Upper lobe of left lung (tissue), 6 donors: ENCODE results near the gene LTA4H. TPM values are rescaled to one million over a fixed set of nuclear protein-coding genes. Genes with fewer than 3 reads are reported as not detected.

Source experiments
- ATAC-seq, 2 donors: fragments of 200-7000 bp; cut with Tn5 transposase; one replicate each; pipeline ENCODE4 v1.9.1; 2022; ENCODE audit warnings: mild to moderate bottlenecking in 2 of 2, moderate library complexity in 2 of 2; ENCODE audit not compliant: low FRiP score in 2 of 2
- DNase-seq, 2 donors: peaks; one replicate each; pipeline ENCODE4 v3.0.0-alpha.2; 2019 to 2020
- H3K27ac ChIP-seq, 4 donors: fragments of 200-600 bp; sonication (generic); one replicate each; pipeline ENCODE4 v1.5.1; 2016 to 2019
- H3K27me3 ChIP-seq, 4 donors: fragments of 200-600 bp; sonication (generic); one replicate each; pipeline ENCODE4 v1.5.1; 2017 to 2019
- H3K36me3 ChIP-seq, 4 donors: fragments of 200-600 bp; sonication (generic); one replicate each; pipeline ENCODE4 v1.5.1; 2016 to 2019
- H3K4me1 ChIP-seq, 4 donors: fragments of 200-600 bp; sonication (generic); one replicate each; pipeline ENCODE4 v1.5.1; 2018 to 2019
- H3K4me3 ChIP-seq, 4 donors: fragments of 200-600 bp; sonication (generic); one replicate each; pipeline ENCODE4 v1.5.1; 2017 to 2019; ENCODE audit warnings: mild to moderate bottlenecking in 2 of 4, moderate library complexity in 1 of 4
- H3K9me3 ChIP-seq, 4 donors: fragments of 200-600 bp; sonication (generic); one replicate each; pipeline ENCODE4 v1.5.1; 2018 to 2019
- EP300 ChIP-seq, 4 donors: sonication (generic); formaldehyde crosslinking; IDR thresholded peaks; one replicate each; pipeline ENCODE4 v1.5.1; 2017; ENCODE audit warnings: antibody characterized with exemption in 4 of 4, control low read depth in 2 of 4
- POLR2A ChIP-seq, 4 donors: fragments of 450-650 bp; IDR thresholded peaks; one replicate each; pipeline ENCODE4 v1.5.1; 2016 to 2017; ENCODE audit warnings: antibody characterized with exemption in 4 of 4, mild to moderate bottlenecking in 2 of 4
- POLR2AphosphoS5 ChIP-seq, 2 donors: sonication (generic); formaldehyde crosslinking; IDR thresholded peaks; one replicate each; pipeline ENCODE4 v1.5.1; 2017; ENCODE audit warnings: antibody characterized with exemption in 2 of 2
- WGBS, 2 donors: methylation state at CpG; one replicate each; pipeline ENCODE4 v1.1.5; 2017 to 2018; 5-methylcytosine and 5-hydroxymethylcytosine counted together
- total RNA-seq, 6 donors: library from RNA; depleted of rRNA in 4 of 6; stranded (reverse); fragments of >200 nt in 4 of 6; gene quantifications; one replicate each; pipeline versions ENCODE4 v1.1.0 to v1.2.1, GENCODE V29; 2016 to 2021
- TF ChIP-seq, protein P1 (sequence below), 6 experiments: fragments of 450-650 bp in 4 of 6; fragments of 200-600 bp in 2 of 6; sonication (generic) in 2 of 6; IDR thresholded peaks; one replicate each; pipeline ENCODE4 v1.5.1; 2016 to 2019; ENCODE audit warnings: antibody characterized with exemption in 6 of 6
- donor health status: DM: no; HTN: no; CAD: no; lungs with moderate emphysema.
- donor health status: DM: no; HTN: yes; CAD: no; lungs with severe emphysema.

The LTA4H gene
- total RNA-seq, 6 donors from 2014 or later, result 110 to 314 (median 254) TPM

DNA sequence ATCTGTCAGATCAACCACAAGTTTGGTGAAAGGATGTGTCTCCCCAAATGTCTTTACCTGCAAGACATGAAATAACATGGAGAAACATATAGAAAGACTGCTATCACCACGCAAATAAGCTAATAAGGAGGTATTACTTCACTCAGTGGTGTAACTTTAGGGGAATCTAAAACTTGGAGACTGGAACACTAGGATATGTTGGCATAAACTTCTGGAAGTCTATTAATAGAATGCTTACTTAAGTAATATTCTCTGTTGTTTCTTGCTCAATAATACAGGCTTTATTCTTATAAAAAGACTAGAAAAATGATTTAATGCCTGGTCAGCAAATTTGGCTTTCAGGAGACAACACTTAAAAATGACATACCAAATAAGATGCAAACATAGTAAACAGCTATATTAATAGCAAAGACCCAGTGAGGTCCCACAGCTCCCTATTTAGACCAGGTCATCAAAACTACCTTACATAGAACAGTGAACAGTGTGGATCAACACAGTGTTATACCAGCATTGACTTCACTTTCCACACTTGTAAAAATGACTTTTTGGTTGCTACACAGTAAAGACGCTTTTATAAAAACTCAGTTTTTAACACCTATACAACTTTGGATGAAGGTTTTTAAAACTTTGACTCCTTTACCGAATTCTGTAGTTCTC is 20.3 kb downstream of the LTA4H start:
- Histone ChIP-seq H3K4me3 (no peak overlapping the region), H3K27ac (no peak overlapping the region), H3K27me3 (no peaks in the 10 kb centered on the region), H3K9me3 (no peaks in the 10 kb centered on the region), H3K36me3 (peaks cover 42 to 92% (median 58%) of the 10 kb centered on the region in 4 donors), H3K4me1 (peaks cover 0 to 3% (median 1%) of the 10 kb centered on the region in 4 donors)
- ATAC-seq, result no peak
- 80 to 84% methylated on average over 3 of the region's 3 CpGs for WGBS, 2 donors
- no peak for DNase-seq
- TF ChIP-seq EP300 (IDR thresholded peaks at IDR 0.05), result no peak
- TF ChIP-seq POLR2A (IDR thresholded peaks at IDR 0.05), result no peak
- TF ChIP-seq, protein P1, sequence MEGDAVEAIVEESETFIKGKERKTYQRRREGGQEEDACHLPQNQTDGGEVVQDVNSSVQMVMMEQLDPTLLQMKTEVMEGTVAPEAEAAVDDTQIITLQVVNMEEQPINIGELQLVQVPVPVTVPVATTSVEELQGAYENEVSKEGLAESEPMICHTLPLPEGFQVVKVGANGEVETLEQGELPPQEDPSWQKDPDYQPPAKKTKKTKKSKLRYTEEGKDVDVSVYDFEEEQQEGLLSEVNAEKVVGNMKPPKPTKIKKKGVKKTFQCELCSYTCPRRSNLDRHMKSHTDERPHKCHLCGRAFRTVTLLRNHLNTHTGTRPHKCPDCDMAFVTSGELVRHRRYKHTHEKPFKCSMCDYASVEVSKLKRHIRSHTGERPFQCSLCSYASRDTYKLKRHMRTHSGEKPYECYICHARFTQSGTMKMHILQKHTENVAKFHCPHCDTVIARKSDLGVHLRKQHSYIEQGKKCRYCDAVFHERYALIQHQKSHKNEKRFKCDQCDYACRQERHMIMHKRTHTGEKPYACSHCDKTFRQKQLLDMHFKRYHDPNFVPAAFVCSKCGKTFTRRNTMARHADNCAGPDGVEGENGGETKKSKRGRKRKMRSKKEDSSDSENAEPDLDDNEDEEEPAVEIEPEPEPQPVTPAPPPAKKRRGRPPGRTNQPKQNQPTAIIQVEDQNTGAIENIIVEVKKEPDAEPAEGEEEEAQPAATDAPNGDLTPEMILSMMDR (IDR thresholded peaks at IDR 0.05), result no peak
- no peak for TF ChIP-seq POLR2AphosphoS5 (IDR thresholded peaks at IDR 0.05)

DNA sequence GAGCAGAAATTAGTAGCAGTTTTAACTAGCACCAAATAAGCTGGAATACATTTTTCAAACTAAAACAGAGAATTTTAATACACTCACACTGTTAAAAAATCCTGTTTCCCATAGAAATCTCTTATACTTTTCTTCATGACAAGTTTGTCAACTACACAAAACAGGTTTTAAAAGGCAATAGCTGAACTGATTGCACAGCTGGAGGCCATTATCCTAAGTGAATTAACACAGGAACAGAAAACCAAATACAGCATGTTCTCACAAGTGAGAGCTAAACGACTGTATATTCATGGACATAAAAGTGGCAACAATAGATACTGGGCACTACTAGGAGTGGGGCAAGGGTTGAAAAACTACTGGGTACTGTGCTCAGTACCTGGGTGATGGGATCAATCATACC is 27.7 kb downstream of the LTA4H start:
- H3K4me3 ChIP-seq, result no peak overlapping the region
- H3K36me3 ChIP-seq, result peaks cover 54 to 95% (median 86%) of the 10 kb centered on the region in 4 donors
- H3K4me1 ChIP-seq, result no peaks in the 10 kb centered on the region
- DNase-seq (no peak), ATAC-seq (no peak)
- WGBS, 2 donors, result 40 to 61% methylated on average over 1 of the region's 1 CpG
- H3K27ac ChIP-seq, result no peak overlapping the region
- no peaks in the 10 kb centered on the region for H3K9me3 ChIP-seq
- no peaks in the 10 kb centered on the region for H3K27me3 ChIP-seq
- TF ChIP-seq EP300 (IDR thresholded peaks at IDR 0.05) (no peak), POLR2AphosphoS5 (IDR thresholded peaks at IDR 0.05) (no peak), POLR2A (IDR thresholded peaks at IDR 0.05) (no peak)
- TF ChIP-seq, protein P1 (IDR thresholded peaks at IDR 0.05), result no peak

GRCh38 chr12:96006727-96007126 is 28.7 kb downstream of the LTA4H start:
- WGBS, 2 donors, result 85 to 89% methylated on average over 1 of the region's 1 CpG
- Histone ChIP-seq H3K4me1 (no peaks in the 10 kb centered on the region), H3K36me3 (peaks cover 51 to 95% (median 84%) of the 10 kb centered on the region in 4 donors), H3K9me3 (no peaks in the 10 kb centered on the region), H3K27ac (no peak overlapping the region), H3K4me3 (no peak overlapping the region), H3K27me3 (no peaks in the 10 kb centered on the region)
- TF ChIP-seq, protein P1 (IDR thresholded peaks at IDR 0.05), result no peak
- TF ChIP-seq POLR2AphosphoS5 (IDR thresholded peaks at IDR 0.05), result no peak
- TF ChIP-seq EP300 (IDR thresholded peaks at IDR 0.05), result no peak
- TF ChIP-seq POLR2A (IDR thresholded peaks at IDR 0.05), result no peak
- no peak for DNase-seq
- ATAC-seq, result no peak

DNA sequence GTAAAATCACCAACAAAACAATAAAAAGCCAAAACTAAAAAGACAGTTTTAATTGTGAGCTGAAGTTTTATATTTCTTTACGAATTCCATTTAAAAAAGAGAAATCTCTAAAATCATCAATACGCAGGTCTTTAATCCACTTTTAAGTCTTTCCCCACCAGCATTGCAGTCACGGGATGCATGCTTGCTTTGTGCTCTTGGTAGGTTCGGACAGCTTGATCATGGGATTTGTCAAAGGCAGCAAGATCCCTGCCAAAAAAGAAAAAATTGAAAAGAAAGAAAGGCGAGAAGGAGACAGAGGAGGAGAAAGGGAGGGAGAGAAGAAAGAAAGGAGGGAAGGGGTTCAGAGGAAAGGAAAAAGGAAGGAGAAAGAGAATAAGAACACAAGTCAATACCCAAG is 34.5 kb downstream of the LTA4H start:
- ATAC-seq (no peak), DNase-seq (no peak)
- Histone ChIP-seq H3K9me3 (no peaks in the 10 kb centered on the region), H3K4me1 (peaks cover 10 to 16% (median 13%) of the 10 kb centered on the region in 4 donors), H3K4me3 (no peak overlapping the region), H3K27me3 (no peaks in the 10 kb centered on the region), H3K27ac (no peak overlapping the region), H3K36me3 (peaks cover 19 to 60% (median 49%) of the 10 kb centered on the region in 4 donors)
- TF ChIP-seq, protein P1 (IDR thresholded peaks at IDR 0.05), result no peak
- TF ChIP-seq POLR2AphosphoS5 (IDR thresholded peaks at IDR 0.05), result no peak
- no peak for TF ChIP-seq POLR2A (IDR thresholded peaks at IDR 0.05)
- no peak for TF ChIP-seq EP300 (IDR thresholded peaks at IDR 0.05)
- 93 to 95% methylated on average over 5 of the region's 5 CpGs for WGBS, 2 donors

- no peak overlapping the region for H3K4me3 ChIP-seq
- no peaks in the 10 kb centered on the region for H3K27me3 ChIP-seq
- H3K4me1 ChIP-seq, result peaks cover 11 to 21% (median 18%) of the 10 kb centered on the region in 4 donors
- no peaks in the 10 kb centered on the region for H3K9me3 ChIP-seq
- TF ChIP-seq, protein P1 (IDR thresholded peaks at IDR 0.05), result no peak
- TF ChIP-seq POLR2AphosphoS5 (IDR thresholded peaks at IDR 0.05), result no peak
- ATAC-seq (no peak), DNase-seq (no peak)
- H3K36me3 ChIP-seq, result peaks cover 11 to 47% (median 38%) of the 10 kb centered on the region in 4 donors
- no peak overlapping the region for H3K27ac ChIP-seq
- 92 to 94% methylated on average over 5 of the region's 5 CpGs for WGBS, 2 donors
Measured at GRCh38 chr12:95999484-95999883, 35.9 kb downstream of the LTA4H start.
